SK-N-SH (cell line): Measurements from ENCODE around the gene CTRB1.
"Not testable (repeated sequence)": the region's sequence is repeated elsewhere in the genome, so short reads cannot be mapped to it uniquely, and the experiment has no call there.

Source experiments
- CHD2 ChIP-seq: fragments of 150-350 bp; IDR thresholded peaks from 2 replicates; pipeline ENCODE4 v1.6.1; 2018; ENCODE audit warnings: low read length; ENCODE audit not compliant: partially characterized antibody
- CTCF ChIP-seq: fragments of 200-600 bp; sonication (generic); IDR thresholded peaks from 2 replicates; pipeline ENCODE4 v1.6.1; 2017; ENCODE audit warnings: antibody characterized with exemption, mild to moderate bottlenecking, moderate library complexity
- FOSL2 ChIP-seq: IDR thresholded peaks from 2 replicates; pipeline ENCODE4 v1.4.0; 2012; ENCODE audit warnings: low read depth, mild to moderate bottlenecking, moderate library complexity, borderline replicate concordance
- RXRA ChIP-seq: IDR thresholded peaks from 2 replicates; pipeline ENCODE4 v1.4.0; 2012; ENCODE audit warnings: low read depth, mild to moderate bottlenecking, borderline replicate concordance
- SIN3A ChIP-seq: IDR thresholded peaks from 2 replicates; pipeline ENCODE4 v1.6.1; 2012; ENCODE audit warnings: low read depth, mild to moderate bottlenecking, low read length, moderate library complexity, borderline replicate concordance

- not testable (repeated sequence) for TF ChIP-seq CTCF, SIN3A, CHD2, FOSL2, RXRA
Measured at GRCh38 chr16:75211286-75211685, 7.5 kb upstream of the CTRB1 start.
